ENCODE measurements around the gene GTF2IRD1.
A peak's percentile ranks its signal among the peaks of the same experiment; 100 is the strongest.
"Not testable (repeated sequence)": the region's sequence is repeated elsewhere in the genome, so short reads cannot be mapped to it uniquely, and the experiment has no call there.

The GTF2IRD1 gene

GRCh38 chr7:74495112-74496086, 41.7 kb downstream of the GTF2IRD1 start:
- no peak for DNase-seq

GRCh38 chr7:74496272-74496671, 42.6 kb downstream of the GTF2IRD1 start:
- no peak for DNase-seq

- not testable (repeated sequence) for DNase-seq
These were observed 43.1 kb downstream of the GTF2IRD1 start for GRCh38 chr7:74496773-74497172.

DNA sequence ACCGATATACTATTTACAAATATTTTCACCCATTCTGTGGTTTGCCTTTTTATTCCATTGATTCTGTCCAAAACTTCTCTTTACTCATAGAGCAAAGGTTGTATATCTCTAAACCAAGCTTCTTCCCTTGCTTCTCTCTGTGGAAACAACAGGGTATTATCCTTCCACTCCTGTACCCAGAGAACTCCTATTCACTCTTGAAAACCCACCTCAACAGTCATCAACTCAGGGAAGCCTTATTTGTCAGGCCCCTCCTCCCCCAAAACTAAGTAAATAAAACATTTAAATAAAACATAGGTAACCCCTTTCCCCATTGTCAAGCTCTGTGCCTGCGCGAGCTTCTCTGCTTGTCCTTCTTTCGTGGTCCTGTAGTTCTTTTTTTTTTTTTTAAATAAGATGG, 44.6 kb downstream of the GTF2IRD1 start:
- no peak for DNase-seq

- no peak for DNase-seq
These were observed 45.5 kb downstream of the GTF2IRD1 start for GRCh38 chr7:74498996-74499834.

DNA sequence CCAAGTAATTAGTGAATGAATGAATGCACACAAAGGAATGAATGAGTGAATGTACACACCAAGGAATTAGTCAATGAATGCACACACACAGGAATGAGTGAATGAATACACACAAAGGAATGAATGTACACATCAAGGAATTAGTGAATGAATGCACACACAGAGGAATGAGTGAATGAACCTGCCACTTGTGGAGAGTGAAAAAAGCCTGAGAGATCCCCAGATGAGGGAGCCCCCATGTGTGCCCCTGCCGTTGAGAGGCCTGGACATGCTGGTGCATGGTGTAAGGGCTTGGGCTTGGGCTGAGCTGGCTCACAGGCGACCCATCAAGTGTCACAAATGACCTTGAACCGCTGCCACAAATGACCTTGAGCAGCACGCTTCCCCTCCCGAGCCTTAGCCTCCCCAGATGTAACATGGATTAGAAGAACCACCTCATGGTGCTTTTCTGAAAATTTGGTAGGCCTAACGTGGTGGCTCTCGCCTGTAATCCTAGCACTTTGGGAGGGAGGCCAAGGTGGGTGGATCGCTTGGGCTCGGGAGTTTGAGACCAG, 46.2 kb downstream of the GTF2IRD1 start:
- DNase-seq, result no peak

- no peak for DNase-seq
These were observed 47.6 kb downstream of the GTF2IRD1 start for GRCh38 chr7:74501298-74501697.

DNA sequence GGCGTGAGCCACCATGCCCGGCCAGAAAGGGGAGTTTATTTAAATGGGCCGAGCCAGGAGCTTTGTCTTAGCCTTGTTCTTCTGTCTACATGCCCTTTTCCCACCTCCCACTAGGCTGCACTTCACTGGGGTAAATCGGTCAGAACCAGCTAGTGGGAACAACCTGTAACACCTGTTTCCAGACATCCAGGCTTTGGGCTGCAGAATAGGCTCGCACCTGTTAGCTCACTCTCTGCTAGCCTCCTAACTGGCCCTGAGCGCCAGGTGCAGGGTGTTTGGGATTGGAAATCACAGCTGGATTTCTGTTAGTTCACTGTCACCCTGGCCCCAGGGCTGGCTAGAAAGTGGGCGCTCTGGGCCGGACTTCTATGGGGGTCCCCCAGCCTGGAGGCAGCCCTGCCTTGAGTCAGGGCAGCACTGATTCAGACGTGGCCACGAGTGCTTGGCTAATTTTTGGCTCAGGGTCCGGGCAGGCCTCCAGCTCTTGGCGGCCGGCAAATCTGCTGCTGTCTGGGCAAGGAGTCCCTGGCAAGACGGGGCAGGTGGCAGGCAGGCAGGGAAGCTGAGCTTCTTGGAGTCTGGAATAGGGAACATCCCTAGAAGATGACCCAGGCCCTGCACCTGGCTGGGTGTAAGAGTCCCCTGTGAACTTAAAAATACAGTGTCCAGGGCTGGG, 48.6 kb downstream of the GTF2IRD1 start:
- DNase-seq, result peak; percentile 21

DNA sequence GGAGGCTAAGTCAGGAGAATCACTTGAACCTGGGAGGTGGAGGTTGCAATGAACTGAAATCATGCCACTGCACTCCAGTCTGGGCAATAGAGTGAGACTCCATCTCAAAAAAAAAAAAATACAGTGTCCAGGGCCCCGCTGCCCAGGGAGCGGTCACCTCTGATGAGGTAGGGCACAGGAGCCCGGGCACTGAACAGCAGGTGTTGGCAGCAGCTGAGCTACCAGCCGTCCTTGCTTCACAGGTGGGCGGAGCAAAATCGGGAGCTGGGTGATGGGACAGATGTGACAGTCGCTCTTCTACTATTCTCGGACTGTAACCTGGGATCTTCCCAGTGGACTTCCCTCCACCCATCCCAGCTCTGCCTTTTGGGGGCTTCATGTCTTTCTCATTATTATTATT, 49.4 kb downstream of the GTF2IRD1 start:
- no peak for DNase-seq

GRCh38 chr7:74503943-74504342, 50.2 kb downstream of the GTF2IRD1 start:
- DNase-seq, result no peak

DNA sequence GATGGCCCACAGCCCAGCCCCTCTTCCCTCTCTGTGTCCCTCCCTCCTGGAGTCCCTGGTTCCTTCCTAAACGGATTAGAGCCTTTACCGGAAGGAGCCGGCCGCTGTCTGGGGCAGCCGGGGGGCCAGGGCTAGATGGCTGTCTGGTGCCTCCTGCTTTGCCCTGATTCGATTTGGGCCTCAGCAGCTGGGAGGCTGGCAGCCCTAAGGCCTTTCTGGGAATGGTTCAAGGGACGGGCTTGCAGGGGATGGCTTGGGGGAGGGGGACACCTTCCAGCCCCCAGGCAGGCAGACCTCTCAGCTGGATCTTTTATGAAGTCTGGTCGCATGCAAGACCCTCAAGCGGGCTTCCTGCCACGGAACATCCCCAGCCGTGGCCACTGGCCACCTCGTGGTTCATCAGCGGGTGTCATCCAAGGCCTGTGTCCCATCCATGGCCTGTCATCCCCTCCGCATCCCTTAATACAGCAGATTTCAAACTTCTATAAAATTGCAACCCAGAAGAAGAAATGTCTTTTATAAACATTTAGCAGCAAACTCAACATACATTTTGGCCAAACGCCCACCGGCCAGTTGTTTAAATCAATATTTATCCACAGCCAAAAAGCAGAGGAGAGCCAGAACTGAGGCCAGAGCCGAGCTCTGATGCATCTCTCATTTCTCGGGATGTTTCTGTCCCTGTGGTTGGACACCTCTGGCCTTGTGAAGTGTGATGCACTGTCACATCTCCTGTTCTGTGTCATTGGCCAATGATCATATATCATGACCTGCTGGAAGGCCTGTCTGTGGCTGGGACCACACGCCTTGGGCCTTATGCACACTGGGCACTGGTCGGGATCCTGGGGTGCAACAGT, 52.0 kb downstream of the GTF2IRD1 start:
- no peak for DNase-seq

- no peak for DNase-seq
These were observed 52.6 kb downstream of the GTF2IRD1 start for GRCh38 chr7:74506325-74506724.

GRCh38 chr7:74507538-74508319, 54.0 kb downstream of the GTF2IRD1 start:
- no peak for DNase-seq

- not testable (repeated sequence) for DNase-seq
These were observed 55.7 kb downstream of the GTF2IRD1 start for GRCh38 chr7:74509453-74509852.

DNA sequence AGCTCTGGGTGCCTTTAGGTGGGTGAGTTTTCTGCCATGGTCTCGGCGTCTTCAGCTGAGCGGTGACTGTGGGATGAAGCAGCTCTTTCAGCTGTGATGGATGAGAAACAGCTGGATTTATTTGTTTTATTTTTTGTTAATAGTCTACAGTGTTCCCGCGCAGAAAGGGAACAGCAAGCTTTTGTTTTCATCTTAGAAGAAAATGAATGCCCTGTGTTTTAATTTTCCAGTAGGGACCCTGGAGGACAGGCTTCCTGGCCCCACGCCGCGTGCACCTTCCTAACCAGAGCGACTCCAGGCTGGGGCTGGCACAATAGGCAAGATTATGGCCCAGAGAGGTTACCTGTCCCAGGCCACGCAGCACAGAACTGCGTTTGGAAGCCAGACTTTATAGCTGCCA, 57.6 kb downstream of the GTF2IRD1 start:
- no peak for DNase-seq

GRCh38 chr7:74512762-74513161, 59.1 kb downstream of the GTF2IRD1 start:
- no peak for DNase-seq

DNA sequence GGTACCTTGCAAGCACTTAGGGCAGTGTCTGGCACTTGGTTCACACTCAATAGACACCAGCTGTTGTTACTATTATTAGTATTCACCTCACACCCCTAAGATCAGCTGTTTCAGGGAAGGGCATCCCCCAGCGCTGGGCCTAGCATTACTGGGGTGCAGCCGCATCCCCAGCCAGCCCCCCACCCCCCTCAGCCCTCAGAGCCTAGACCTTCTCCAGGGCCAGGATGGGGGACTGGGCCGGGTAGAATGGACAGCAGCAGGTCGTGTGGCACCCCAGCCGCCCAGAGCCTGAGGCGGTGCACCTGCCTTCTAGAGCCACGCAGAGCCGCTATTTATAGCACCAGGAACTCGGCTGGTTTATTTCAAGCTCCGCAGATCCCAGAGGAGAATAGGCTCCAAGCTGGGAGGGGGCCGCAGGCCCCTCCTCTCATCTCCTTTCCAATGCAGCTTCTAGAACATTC, 60.5 kb downstream of the GTF2IRD1 start:
- DNase-seq, result peak; percentile 56

DNA sequence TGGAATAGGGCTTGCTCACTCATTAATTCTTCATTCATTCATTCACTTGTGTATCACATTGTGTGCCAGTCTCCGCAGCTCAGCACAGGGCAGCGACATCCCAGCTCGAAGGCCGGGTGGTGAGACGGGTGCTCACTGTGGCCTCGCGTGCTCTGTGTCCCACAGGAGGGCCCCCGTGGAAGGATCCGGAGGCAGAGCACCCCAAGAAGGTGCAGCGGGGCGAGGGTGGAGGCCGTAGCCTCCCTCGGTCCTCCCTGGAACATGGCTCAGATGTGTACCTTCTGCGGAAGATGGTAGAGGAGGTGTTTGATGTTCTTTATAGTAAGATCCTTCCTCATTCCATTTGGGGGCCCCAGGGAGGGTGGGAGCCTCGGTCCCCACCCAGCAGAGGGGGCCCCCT, 61.6 kb downstream of the GTF2IRD1 start:
- no peak for DNase-seq

GRCh38 chr7:74516214-74516613, 62.5 kb downstream of the GTF2IRD1 start:
- no peak for DNase-seq

- no peak for DNase-seq
These were observed 64.3 kb downstream of the GTF2IRD1 start for GRCh38 chr7:74518041-74518440.

DNA sequence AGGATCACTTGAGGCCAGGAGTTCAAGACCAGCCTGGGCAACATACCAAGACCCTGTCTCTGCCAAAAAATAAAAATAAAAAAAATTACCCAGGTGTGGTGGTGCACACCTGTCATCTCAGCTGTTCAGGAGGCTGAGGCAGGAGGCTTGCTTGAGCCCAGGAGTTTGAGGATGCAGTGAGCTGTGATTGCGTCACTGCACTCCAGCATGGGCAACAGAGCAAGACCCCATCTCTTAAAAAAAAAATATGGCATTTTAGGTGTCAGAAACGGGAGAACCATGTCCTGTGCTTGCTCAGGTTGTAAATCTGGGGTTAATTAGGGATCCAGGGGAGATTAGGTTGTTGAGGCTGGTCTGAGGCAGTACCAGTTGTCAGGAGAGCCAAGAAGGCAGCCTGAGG, 64.9 kb downstream of the GTF2IRD1 start:
- no peak for DNase-seq

Data from NCI-H2081 treated with DMSO at 0.1 percent for 48 hours (cell line).